GM21360 (cell line): ENCODE data around the gene HCAR3.
"Not testable (repeated sequence)": the region's sequence is repeated elsewhere in the genome, so short reads cannot be mapped to it uniquely, and the experiment has no call there.

ENCODE experiments used
- ATAC-seq: cut with Tn5 transposase; IDR thresholded peaks from one replicate; pipeline ENCODE4 v1.9.1; 2021; ENCODE audit warnings: mild to moderate bottlenecking, moderate library complexity; ENCODE audit not compliant: unreplicated experiment

The HCAR3 gene

GRCh38 chr12:122676015-122676414, 40.6 kb downstream of the HCAR3 start:
- ATAC-seq = not testable (repeated sequence)

- ATAC-seq = no peak
Observed at GRCh38 chr12:122672515-122672914, 44.1 kb downstream of the HCAR3 start.

GRCh38 chr12:122669397-122670070, 47.1 kb downstream of the HCAR3 start:
- no peak for ATAC-seq

GRCh38 chr12:122668268-122668667, 48.3 kb downstream of the HCAR3 start:
- ATAC-seq = no peak

GRCh38 chr12:122665759-122666158, 50.9 kb downstream of the HCAR3 start:
- no peak for ATAC-seq

- ATAC-seq = no peak
Observed at GRCh38 chr12:122665349-122665748, 51.3 kb downstream of the HCAR3 start.
